Esophagus squamous epithelium (tissue), 5 donors: Measurements from ENCODE around the gene GPR42. TPM values are rescaled to one million over a fixed set of nuclear protein-coding genes. Genes with fewer than 3 reads are reported as not detected.

ENCODE experiments used
- DNase-seq: peaks from one replicate; lab custom pipeline; 2025; lab: John Stamatoyannopoulos, UW
- H3K27ac ChIP-seq, 4 donors: fragments of 200-600 bp; sonication (generic); one replicate each; pipeline ENCODE4 v1.5.1; 2016 to 2019; ENCODE audit warnings: mild to moderate bottlenecking in 1 of 4
- H3K27me3 ChIP-seq, 4 donors: fragments of 200-600 bp; sonication (generic); 1 replicate in 3 of 4; 2 replicates in 1 of 4; pipeline versions ENCODE4 v1.5.1 to v1.6.0; 2017 to 2021; ENCODE audit warnings: antibody characterized with exemption in 1 of 4
- H3K36me3 ChIP-seq, 3 donors: fragments of 200-600 bp; sonication (generic); one replicate each; pipeline ENCODE4 v1.5.1; 2016 to 2019
- H3K4me1 ChIP-seq, 3 donors: fragments of 200-600 bp; sonication (generic); one replicate each; pipeline ENCODE4 v1.5.1; 2017 to 2019
- H3K4me3 ChIP-seq, 4 donors: fragments of 200-600 bp; sonication (generic); 1 replicate in 3 of 4; 2 replicates in 1 of 4; pipeline ENCODE4 v1.5.1; 2016 to 2019; ENCODE audit warnings: mild to moderate bottlenecking in 2 of 4, moderate library complexity in 1 of 4
- H3K9me3 ChIP-seq, 3 donors: fragments of 200-600 bp; sonication (generic); one replicate each; pipeline ENCODE4 v1.5.1; 2016 to 2019
- POLR2A ChIP-seq, 4 donors: fragments of 450-650 bp; IDR thresholded peaks; one replicate each; pipeline ENCODE4 v1.6.1; 2017; ENCODE audit warnings: antibody characterized with exemption in 4 of 4, mild to moderate bottlenecking in 4 of 4, moderate library complexity in 3 of 4
- WGBS, 2 donors: methylation state at CpG; one replicate each; pipeline ENCODE4 v1.1.5; 2018; 5-methylcytosine and 5-hydroxymethylcytosine counted together
- intact Hi-C: fragments of 100-400 bp; cut with DNase I; formaldehyde crosslinking; loops from one replicate; pipeline ENCODE4 v1.15.0; 2022
- total RNA-seq, 4 donors: library from RNA; depleted of rRNA; stranded (reverse); fragments of >200 nt; gene quantifications; one replicate each; pipeline ENCODE4 v1.1.0, GENCODE V29; 2016
- TF ChIP-seq, protein P1 (sequence below), 6 experiments: fragments of 450-650 bp in 4 of 6; fragments of 200-600 bp in 2 of 6; sonication (generic) in 2 of 6; IDR thresholded peaks; one replicate each; pipeline ENCODE4 v1.5.1; 2016 to 2019; ENCODE audit warnings: antibody characterized with exemption in 6 of 6, mild to moderate bottlenecking in 4 of 6, moderate library complexity in 4 of 6
- donor health status: DM: yes; HTN: yes; CAD: no.

GPR42 gene
- total RNA-seq, 4 donors from 2014 or later: not detected

DNA sequence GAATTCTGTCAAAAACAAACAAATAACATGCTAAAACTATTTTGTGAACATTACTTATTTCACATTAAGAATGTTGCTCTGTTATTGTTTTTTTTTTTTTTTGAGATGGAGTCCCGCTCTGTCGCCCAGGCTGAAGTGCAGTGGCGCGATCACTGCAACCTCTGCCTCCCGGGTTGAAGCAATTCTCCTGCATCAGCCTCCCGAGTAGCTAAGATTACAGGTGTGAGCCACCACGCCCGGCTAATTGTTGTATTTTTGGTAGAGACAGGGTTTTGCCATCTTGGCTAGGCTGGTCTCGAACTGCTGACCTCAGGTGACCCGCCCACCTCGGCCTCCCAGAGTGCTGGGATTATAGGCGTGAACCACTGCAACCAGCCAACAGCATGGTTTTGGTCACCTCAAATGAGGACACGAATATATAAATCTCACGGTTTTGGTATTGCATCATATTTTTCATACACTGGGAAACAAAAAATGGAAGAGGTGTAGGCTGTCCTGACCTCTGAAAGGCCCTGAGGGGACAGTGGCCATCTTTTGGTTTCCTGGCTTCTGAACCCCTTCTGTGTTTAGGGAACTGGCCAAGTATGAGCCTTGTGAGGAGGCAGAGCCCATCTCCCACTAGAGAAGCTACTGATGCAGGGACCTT lies 25.5 kb downstream of the GPR42 start:
- Histone ChIP-seq H3K36me3 (no peaks in the 10 kb centered on the region), H3K27me3 (peaks cover 0 to 23% (median 0%) of the 10 kb centered on the region in 4 donors), H3K4me1 (peaks cover 0 to 5% (median 4%) of the 10 kb centered on the region in 3 donors), H3K4me3 (no peak overlapping the region), H3K27ac (no peak overlapping the region), H3K9me3 (no peaks in the 10 kb centered on the region)
- intact Hi-C loops: no loop called here
- 83 to 89% methylated on average over 9 to 14 of the region's 14 CpGs for WGBS, 2 donors
- DNase-seq: no peak
- TF ChIP-seq, protein P1, sequence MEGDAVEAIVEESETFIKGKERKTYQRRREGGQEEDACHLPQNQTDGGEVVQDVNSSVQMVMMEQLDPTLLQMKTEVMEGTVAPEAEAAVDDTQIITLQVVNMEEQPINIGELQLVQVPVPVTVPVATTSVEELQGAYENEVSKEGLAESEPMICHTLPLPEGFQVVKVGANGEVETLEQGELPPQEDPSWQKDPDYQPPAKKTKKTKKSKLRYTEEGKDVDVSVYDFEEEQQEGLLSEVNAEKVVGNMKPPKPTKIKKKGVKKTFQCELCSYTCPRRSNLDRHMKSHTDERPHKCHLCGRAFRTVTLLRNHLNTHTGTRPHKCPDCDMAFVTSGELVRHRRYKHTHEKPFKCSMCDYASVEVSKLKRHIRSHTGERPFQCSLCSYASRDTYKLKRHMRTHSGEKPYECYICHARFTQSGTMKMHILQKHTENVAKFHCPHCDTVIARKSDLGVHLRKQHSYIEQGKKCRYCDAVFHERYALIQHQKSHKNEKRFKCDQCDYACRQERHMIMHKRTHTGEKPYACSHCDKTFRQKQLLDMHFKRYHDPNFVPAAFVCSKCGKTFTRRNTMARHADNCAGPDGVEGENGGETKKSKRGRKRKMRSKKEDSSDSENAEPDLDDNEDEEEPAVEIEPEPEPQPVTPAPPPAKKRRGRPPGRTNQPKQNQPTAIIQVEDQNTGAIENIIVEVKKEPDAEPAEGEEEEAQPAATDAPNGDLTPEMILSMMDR (IDR thresholded peaks at IDR 0.05): no peak
- no peak for TF ChIP-seq POLR2A (IDR thresholded peaks at IDR 0.05)

DNA sequence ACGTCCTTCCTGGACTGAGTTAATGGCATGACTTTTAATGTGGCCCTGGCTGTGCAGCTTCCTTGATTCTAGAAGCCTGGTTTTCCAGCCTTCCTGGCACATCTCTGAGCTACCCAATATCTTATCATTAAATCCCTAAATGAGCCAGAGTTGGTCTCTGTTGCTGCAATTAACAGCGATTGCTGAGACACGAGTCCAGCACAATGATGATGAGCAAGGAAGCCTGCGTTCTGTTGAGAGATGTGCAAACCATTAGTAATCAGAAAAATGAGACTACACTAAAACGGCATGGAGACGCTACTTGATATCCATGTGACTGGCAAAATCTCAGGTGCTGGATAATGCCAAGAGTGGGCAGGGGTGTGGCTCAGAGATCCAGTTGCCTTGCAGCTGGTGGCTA lies 26.2 kb downstream of the GPR42 start:
- 73 to 76% methylated on average over 6 of the region's 6 CpGs for WGBS, 2 donors
- Histone ChIP-seq H3K9me3 (no peaks in the 10 kb centered on the region), H3K4me3 (no peak overlapping the region), H3K27ac (no peak overlapping the region), H3K36me3 (no peaks in the 10 kb centered on the region), H3K4me1 (peaks cover 0 to 5% (median 4%) of the 10 kb centered on the region in 3 donors), H3K27me3 (peaks cover 0 to 23% (median 0%) of the 10 kb centered on the region in 4 donors)
- TF ChIP-seq, protein P1 (IDR thresholded peaks at IDR 0.05): no peak
- TF ChIP-seq POLR2A (IDR thresholded peaks at IDR 0.05): no peak
- DNase-seq: no peak
- intact Hi-C loops: no loop called here

DNA sequence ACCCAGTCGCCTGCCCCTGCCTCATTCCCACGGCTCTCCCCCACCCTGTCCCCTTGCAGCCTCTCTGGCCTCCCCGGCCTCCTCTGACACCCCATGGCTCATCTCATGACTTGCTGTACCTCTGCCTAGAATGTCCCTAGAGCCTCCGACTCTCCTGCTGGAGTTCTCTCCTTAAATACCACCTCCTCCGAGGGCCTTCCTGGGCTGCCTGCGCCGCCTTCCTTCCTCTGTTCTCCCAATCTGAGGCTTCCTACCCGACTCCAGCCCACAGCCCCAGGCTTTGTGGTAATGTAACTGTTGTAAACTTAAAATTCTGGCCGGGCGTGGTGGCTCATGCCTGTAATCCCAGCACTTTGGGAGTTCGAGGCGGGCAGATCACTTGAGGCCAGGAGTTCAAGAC lies 27.7 kb downstream of the GPR42 start:
- H3K27me3 ChIP-seq: peaks cover 0 to 23% (median 0%) of the 10 kb centered on the region in 4 donors
- 88 to 90% methylated on average over 8 to 12 of the region's 12 CpGs for WGBS, 2 donors
- no peak for DNase-seq

DNA sequence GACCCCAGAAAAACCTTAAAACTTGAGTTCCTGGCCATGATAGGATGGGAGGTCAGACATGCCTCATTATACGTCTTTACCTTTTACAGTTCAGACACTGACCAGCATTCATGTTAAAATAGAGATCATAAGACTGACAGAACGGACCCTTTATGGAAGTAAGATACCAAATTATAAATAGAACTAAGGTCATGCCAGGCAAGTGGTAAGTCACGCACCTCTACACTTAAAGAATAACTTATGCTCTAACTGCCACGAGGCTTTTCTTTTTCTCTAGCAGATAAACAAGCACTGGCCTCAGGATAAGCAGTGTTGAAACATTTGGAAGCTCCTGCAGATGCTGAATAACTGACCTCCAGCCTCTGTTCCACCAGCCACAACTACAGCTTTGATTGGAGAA lies 28.4 kb downstream of the GPR42 start:
- intact Hi-C loops: no loop called here

More for the DNA sequence above, 27.7 kb downstream of the GPR42 start:
- TF ChIP-seq, protein P1 (IDR thresholded peaks at IDR 0.05): no peak
- TF ChIP-seq POLR2A (IDR thresholded peaks at IDR 0.05): no peak
- Histone ChIP-seq H3K9me3 (no peaks in the 10 kb centered on the region), H3K27ac (no peak overlapping the region), H3K4me1 (peaks cover 0 to 5% (median 4%) of the 10 kb centered on the region in 3 donors), H3K4me3 (no peak overlapping the region), H3K36me3 (no peaks in the 10 kb centered on the region)
- intact Hi-C loops: no loop called here

More for the DNA sequence above, 28.4 kb downstream of the GPR42 start:
- H3K27me3 ChIP-seq: peaks cover 0 to 23% (median 0%) of the 10 kb centered on the region in 4 donors
- peaks cover 0 to 5% (median 4%) of the 10 kb centered on the region in 3 donors for H3K4me1 ChIP-seq
- 50 to 63% methylated on average over 4 of the region's 4 CpGs for WGBS, 2 donors
- H3K9me3 ChIP-seq: no peaks in the 10 kb centered on the region
- no peaks in the 10 kb centered on the region for H3K36me3 ChIP-seq
- no peak for TF ChIP-seq POLR2A (IDR thresholded peaks at IDR 0.05)
- TF ChIP-seq, protein P1 (IDR thresholded peaks at IDR 0.05): no peak
- no peak for DNase-seq
- no peak overlapping the region for H3K27ac ChIP-seq
- H3K4me3 ChIP-seq: no peak overlapping the region
